Right ventricle myocardium inferior (tissue), 1 donor: ENCODE results near the gene TGFBR1. TPM values are rescaled to one million over a fixed set of nuclear protein-coding genes. Genes with fewer than 3 reads are reported as not detected.
A peak's percentile ranks its signal among the peaks of the same experiment; 100 is the strongest.

Source experiments
- ATAC-seq: fragments of 200-7000 bp; cut with Tn5 transposase; one replicate; pipeline ENCODE4 v1.9.1; 2020; ENCODE audit warnings: mild to moderate bottlenecking, moderate library complexity
- DNase-seq: peaks from one replicate; pipeline ENCODE4 v3.0.0; 2021; ENCODE audit errors: missing footprints
- intact Hi-C: fragments of 100-400 bp; cut with DNase I; formaldehyde crosslinking; loops from one replicate; pipeline ENCODE4 v1.11.0; 2022
- total RNA-seq: library from RNA; stranded (reverse); fragmentation: NEBNext Ultra II Directional; extraction: Animal tissue kit (Norgen Biotek cat#: 25700); gene quantifications from one replicate; pipeline ENCODE4 v1.2.1, GENCODE V29; 2021
- donor health status: DM: no; HTN: yes; CAD: no; lungs with severe emphysema.

TGFBR1 gene
- total RNA-seq, 1 donor from 2014 or later, result 14.8 TPM

DNA sequence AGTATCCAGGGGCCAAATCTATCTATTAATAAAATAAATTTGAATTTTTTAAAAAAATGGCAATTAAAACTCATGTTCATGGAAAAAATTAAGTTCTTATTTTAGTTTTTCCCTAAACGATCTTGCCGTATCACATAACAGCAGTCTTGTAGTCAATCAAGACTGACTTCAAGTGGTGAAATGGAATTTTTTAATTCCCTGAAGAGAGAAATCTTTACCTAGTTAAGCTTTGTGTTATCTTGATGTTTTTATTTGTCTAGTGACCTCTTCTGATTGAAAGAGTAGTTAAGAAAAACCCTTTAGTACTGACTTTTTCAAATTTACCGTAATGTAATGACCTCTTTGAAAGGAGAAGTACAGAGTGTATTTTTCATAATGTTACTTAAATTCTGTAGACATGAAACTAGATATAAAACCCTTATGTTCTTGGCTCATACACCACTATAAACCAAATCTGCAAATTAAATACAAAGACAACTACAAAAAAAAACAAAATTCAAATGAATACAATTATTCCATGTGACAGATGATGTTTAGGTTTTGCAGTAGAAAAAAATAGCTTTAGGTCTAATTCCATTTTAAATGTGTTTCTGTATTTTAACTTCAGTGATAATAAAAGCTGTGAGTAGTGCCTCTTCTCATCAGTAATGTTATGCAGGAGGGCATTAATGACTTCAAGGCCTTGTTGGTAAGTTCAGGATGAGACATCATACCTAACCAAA, 19.8 kb downstream of the TGFBR1 start:
- intact Hi-C loops, result no loop called here
- ATAC-seq, result no peak

GRCh38 chr9:99125446-99125845, 20.5 kb downstream of the TGFBR1 start:
- intact Hi-C loops, result no loop called here
- DNase-seq, result no peak
- no peak for ATAC-seq

More for the DNA sequence above, 19.8 kb downstream of the TGFBR1 start:
- no peak for DNase-seq

GRCh38 chr9:99126312-99126711, 21.4 kb downstream of the TGFBR1 start:
- intact Hi-C loops, result no loop called here
- DNase-seq (no peak), ATAC-seq (no peak)

GRCh38 chr9:99127356-99128132, 22.6 kb downstream of the TGFBR1 start:
- intact Hi-C loops, result no loop called here
- ATAC-seq (no peak), DNase-seq (no peak)

DNA sequence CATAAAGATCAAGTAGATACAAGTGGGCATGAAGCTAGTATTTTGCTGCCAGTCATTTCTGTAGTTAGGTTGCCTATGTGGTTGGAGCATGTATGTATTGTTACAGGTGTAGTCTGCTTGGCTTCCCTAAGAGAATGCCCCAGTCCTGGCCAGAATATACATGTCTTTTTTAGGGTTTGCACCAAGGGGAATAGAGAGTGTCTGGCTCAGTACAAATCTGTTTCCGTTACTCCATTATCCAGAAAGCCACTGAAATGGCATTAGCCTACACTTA, 23.2 kb downstream of the TGFBR1 start:
- intact Hi-C loops, result no loop called here
- no peak for ATAC-seq
- no peak for DNase-seq

DNA sequence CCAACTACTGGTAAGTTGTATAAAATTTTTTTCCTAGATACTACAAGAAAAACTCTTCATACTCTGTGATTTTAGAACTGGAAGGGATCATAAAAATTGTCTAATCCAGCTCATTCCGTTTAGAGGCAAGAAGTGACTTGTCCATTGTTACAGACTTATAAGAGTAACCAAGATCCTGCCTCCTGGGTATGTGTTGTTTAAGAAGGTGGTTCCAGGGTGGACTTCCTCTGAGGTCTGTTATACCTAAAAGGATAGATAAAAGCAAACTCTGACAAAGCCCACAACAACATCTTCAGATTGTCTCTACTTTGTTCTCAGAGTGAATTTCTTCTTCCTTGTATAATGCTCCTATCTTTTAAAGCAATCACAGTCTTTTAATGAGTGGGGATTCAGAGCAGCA, 24.2 kb downstream of the TGFBR1 start:
- DNase-seq (no peak), ATAC-seq (no peak)
- intact Hi-C loops, result no loop called here

GRCh38 chr9:99130069-99130468, 25.2 kb downstream of the TGFBR1 start:
- no peak for ATAC-seq
- intact Hi-C loops, result no loop called here
- DNase-seq, result no peak

DNA sequence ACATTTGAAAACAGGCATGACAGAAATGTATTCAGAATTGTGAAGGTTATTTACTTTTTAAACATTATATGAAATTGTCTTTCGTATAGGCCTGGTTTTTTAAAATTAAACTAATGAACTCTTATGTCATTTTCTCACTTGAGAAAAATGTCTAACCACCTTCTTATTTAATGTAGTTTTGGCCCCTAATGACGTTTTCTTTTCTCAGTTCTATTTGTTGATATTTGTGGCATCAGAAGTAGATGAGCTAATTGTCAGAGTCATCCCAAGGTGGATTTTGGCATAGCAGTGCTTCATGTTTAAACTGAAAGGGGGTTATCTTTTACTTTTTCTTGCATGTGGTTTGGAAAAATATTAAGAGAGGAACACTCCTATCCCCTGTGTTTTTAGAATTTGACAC, 28.2 kb downstream of the TGFBR1 start:
- intact Hi-C loops, result no loop called here
- no peak for ATAC-seq
- no peak for DNase-seq

DNA sequence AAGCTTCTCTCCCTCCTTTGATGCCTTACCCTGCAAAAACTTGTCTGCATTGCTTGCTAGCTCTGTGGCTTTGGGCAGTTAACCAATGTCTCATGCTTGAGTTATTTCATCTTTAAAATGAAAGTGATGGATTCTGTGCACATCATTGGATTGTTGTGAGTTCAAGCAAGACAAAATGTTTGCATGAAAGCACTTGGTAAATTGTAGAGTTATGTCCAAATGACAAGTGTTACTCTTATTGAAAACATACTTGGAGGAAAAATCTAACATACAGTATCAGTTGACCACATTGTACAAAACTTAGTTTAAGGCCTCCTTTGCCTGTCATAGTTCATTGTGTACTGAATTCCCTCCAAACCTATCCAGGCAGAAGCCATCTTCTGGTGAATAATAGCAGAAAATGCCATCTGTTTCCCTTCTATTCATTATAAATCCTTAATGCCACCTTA, 30.0 kb downstream of the TGFBR1 start:
- intact Hi-C loops, result loop anchor here (5.0 kb wide), 1 partner anchor 133 kb away; no protein-coding TSS in a partner anchor
- DNase-seq (no peak), ATAC-seq (no peak)

DNA sequence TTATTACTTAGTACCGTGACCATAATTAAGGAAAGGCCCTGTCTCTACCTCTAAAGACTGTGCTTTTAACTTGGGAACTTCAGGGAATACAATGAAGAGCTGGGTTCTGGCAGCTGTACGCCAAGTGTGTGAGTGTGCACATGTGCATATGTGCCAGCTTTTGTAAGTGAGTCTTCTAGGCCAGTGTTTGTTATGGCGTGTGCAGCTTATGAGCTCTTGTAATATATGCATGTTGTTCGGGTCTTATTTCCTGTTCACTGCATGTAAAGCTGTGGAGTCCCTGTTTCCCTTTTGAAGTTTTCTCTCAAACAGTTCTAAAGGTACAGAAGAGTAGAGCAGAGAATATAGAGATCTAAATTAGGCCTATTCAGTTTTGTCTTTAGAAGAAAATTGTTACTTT, 30.5 kb downstream of the TGFBR1 start:
- no peak for ATAC-seq
- intact Hi-C loops, result loop anchor here (5.0 kb wide), 1 partner anchor 133 kb away; no protein-coding TSS in a partner anchor
- DNase-seq, result no peak

- intact Hi-C loops, result loop anchor here (5.0 kb wide), 1 partner anchor 135 kb away; no protein-coding TSS in a partner anchor
- ATAC-seq, result no peak
- DNase-seq, result no peak
Measured at GRCh38 chr9:99137225-99137624, 32.3 kb downstream of the TGFBR1 start.

GRCh38 chr9:99137891-99138290, 33.0 kb downstream of the TGFBR1 start:
- ATAC-seq, result no peak
- intact Hi-C loops, result loop anchor here (5.0 kb wide), 1 partner anchor 136 kb away; no protein-coding TSS in a partner anchor

GRCh38 chr9:99138424-99139284, 33.7 kb downstream of the TGFBR1 start:
- DNase-seq, result no peak
- intact Hi-C loops, result loop anchor here (5.0 kb wide), 1 partner anchor 136 kb away; no protein-coding TSS in a partner anchor
- ATAC-seq, result no peak

More at GRCh38 chr9:99137891-99138290, 33.0 kb downstream of the TGFBR1 start:
- DNase-seq, result no peak

DNA sequence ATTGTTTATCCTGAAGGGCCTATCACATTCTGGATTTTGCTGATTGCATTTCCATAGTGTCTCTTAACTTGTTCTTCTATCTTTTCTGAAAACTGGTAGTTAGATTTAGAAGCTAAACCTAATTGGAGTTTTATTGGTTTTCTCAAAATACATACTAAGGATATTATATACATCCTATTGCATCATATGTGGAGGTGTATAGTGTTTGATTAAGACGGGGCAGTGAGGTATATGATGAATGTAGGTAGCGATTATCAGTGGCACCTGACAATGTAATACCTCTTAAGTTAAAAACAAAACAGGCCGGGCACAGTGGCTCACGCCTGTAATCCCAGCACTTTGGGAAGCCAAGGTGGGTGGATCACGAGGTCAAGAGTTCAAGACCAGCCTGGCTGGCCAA, 35.0 kb downstream of the TGFBR1 start:
- intact Hi-C loops, result loop anchor here (1.0 to 10.0 kb wide), 4 partner anchors 138 to 292 kb away; no protein-coding TSS in a partner anchor
- ATAC-seq (no peak), DNase-seq (no peak)

- DNase-seq, result no peak
- intact Hi-C loops, result loop anchor here (1.0 to 10.0 kb wide), 3 partner anchors 166 to 292 kb away; no protein-coding TSS in a partner anchor
- ATAC-seq, result peak; percentile 85
Measured at GRCh38 chr9:99140685-99141314, 35.9 kb downstream of the TGFBR1 start.

GRCh38 chr9:99141849-99142248, 36.9 kb downstream of the TGFBR1 start:
- intact Hi-C loops, result loop anchor here (10.0 kb wide), 1 partner anchor 167 kb away; no protein-coding TSS in a partner anchor
- ATAC-seq (no peak), DNase-seq (no peak)

DNA sequence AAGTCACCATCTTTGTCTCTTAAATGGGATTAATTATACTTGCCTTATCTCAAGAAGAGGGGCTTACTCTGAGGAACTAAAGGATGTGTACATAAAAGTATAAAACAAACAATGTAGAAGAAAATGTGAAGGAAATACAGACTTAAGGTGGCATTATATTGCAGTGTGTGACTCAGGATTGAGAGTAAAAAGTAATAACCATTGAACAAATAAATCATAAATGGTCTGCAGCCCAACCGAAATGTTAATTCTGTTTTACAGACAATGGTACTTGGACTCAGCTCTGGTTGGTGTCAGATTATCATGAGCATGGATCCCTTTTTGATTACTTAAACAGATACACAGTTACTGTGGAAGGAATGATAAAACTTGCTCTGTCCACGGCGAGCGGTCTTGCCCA, 37.4 kb downstream of the TGFBR1 start:
- no peak for ATAC-seq
- DNase-seq, result no peak
- intact Hi-C loops, result loop anchor here (10.0 kb wide), 1 partner anchor 167 kb away; no protein-coding TSS in a partner anchor

- intact Hi-C loops, result loop anchor here (10.0 kb wide), 1 partner anchor 169 kb away; no protein-coding TSS in a partner anchor
- ATAC-seq (no peak), DNase-seq (no peak)
Measured at GRCh38 chr9:99143655-99144054, 38.7 kb downstream of the TGFBR1 start.
